NCI-H2196 treated with DMSO at 0.1 percent for 48 hours (cell line): ENCODE results near the gene UBL3.

Experiments
- DNase-seq: peaks from one replicate; lab custom pipeline; 2025; ENCODE audit not compliant: unreplicated experiment; lab: John Stamatoyannopoulos, UW

Gene UBL3

DNA sequence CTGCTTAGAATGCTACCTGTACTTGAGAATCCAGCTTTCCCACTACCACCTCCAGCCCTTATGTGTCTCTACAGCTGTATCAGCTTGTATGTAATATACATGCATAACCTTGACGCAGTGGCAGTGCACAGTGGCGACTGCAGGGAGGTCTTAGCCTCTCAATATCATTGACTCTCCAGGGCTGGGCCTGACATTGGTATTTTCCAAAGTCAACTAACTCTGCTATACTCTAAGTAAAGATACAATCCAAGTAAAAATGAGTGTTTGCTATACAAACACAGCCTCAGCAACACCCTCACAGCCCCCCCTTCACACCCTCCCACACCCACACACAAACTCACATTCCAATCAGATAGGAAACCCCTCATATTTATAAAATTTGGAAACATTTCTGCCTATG is 6.7 kb upstream of the UBL3 start:
- no peak for DNase-seq

DNA sequence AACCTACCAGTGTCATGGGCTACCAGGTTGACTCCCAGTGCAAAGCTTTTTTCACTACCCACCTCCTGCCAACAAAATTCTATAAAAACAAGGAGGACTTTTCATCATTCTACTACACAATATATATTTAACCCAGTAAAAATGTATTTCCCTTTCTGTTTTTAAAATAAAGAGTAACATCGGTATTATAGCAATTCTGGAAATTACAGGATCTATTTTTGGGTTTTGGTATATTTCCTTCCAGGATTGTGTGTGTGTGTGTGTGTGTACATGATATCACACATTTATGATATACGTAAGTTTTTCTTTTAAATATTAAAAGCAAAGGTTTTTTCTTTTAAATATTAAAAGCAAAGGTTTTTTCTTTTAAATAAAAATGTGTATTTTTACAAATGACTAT is 6.0 kb upstream of the UBL3 start:
- no peak for DNase-seq

DNA sequence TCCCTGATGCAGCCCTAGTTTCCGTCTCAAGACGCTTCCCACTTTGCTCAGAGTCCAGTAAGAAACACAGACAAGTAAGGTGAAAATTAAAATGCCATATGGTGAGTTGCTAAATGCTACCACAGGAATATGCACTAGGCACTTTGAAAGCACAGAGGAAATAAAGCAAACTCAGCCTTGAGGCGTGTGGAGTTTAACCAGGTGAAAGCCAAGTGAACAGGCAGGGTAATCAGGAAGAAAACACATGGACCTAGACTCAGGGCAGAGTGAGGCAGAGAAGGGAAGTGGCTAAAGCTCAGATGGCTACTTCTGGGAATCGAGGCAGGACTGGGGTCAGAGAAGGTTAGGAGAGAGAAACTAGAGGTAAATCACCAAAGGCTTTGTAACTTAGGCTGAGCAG is 5.4 kb upstream of the UBL3 start:
- DNase-seq, result no peak

DNA sequence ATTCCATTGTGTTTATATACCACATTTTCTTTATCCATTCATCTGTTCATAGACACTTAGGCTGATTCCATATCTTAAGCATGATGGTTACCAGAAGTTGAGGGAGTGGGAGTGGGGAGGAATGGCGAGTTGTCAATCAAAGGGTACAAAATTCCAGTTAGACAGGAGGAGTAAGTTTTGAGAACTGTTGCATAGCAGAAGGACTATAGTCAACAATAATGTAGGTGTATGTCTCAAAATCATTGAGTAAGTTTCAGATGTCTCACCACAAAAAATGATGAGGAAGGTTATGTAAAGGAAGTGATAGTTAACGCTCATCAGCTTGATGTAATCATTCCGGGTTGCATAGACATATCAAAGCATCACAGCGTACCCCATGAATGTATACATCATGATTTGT is 4.6 kb upstream of the UBL3 start:
- no peak for DNase-seq

DNA sequence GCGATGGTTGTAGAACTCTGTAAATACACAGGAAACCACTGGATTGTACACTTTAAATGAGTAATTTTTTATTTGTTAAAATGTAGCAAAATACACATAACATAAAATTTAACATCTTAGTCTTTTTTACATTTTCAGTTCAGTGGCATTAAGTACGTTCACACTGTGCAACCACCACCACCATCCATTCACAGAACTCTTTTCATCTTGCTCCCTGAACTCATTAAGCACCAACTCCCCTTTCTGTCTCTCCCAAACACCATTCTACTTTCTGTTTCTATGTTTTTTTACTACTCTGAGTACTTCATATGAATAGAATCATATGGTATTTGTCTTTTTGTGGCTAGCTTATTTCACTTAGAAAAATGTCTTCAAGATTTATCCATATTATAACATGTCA is 2.7 kb upstream of the UBL3 start:
- DNase-seq, result no peak

GRCh38 chr13:29852472-29853054 is 2.1 kb upstream of the UBL3 start:
- DNase-seq, result no peak

DNA sequence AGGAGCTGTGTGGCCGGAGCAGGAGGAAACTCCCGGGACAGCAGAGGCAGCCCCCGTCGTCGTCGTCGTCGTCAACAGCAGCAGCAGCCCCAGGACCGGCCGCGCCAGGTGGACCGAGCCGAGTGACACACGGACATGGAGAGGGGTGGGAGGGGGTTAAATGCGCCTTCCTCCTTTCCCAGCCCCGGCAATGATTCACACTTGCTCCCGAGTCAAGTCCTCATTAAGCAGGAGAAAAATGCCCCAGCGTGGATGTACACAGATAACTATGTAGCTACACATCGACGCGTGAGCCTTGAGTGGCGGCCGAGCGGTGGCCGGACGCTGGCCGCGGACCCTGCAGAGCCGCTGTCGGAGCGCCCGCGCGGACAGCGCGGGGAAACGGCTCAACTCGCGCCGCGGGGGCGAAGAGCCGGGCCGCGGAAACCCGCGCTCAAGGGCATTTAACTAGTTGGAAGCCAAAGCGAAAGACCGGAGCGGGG is 645 bp downstream of the UBL3 start:
- DNase-seq, result no peak

DNA sequence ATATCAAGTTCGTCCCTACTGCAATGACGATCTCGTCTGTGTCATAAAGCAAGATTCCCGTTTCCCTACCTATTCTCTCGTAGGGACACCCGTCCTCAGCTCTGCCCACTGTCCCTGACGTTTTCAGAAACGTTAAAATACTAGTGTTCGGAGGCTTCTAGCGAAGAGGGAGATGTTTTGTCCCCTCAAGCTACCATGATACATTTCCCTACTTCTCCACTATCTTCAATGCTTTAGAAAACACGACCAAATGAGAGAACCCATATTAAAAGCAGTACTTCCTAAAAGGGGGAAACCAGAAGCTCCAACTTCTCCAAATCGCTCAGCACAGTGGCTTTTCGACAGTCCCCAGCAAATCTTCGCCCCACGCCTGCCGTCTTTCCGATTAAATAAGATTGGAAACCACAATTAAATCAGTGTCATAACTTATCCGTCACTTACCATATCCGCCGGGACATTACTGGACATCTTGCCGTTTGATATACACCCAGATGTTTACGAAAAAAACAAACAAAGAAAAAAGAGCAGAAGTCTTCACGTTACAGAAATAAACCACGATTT is 1.3 kb downstream of the UBL3 start:
- no peak for DNase-seq

DNA sequence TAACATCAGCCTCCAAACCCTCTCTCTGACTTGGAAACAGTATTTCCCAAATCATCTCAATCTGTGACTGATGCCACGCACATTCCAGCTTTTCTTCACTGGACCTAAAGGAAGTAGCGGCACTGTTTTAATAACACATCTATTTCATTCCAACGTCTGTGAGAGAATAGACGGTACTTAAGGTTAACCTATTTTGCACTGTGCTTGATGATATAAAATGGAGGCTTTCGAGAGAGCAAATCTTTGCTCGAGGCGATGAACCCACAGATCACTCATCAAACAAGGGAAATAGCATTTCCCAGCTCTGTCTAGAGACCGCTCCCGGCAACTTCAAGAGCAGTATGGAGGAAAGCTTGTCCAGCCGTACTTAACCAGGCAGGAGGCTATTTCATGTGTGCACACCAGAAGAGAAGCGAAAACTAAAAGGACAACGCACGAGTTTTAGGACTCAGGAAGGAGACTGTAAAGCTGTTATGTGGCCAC is 2.9 kb downstream of the UBL3 start:
- no peak for DNase-seq

DNA sequence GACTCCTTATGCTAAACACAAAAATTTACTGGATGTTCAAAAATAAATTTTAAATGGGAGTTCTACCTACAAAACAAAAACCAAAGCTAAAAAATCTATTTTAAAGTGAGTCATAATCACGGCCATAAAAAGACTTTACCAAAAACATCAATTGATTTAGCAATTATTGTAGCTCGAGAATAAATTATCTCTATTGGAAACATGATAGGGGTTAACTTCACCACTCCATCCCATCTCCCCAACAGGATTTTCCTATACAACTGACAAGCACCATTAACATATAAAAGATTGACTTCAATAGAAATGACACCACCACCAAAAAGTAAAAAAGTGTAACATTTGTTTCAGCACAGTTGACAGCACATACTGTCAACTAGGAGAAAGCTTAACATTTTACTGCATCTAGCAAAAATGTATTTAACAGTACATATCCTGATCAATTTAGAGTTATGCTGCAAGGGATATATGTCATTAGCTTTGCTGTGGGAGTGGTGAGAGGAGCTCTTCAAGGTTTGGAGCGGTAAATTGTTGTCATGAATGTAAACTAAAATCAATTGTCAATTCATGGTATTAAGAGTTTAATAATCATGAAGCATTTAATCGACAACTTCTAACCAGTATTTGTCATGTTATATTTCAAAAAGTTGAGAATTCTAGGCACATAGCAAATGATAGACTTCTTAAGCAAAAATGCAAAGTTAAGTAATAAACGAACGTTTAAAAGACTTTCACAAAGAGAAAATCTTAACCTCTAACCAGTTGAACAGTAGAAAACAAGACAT is 3.8 kb downstream of the UBL3 start:
- DNase-seq, result no peak

DNA sequence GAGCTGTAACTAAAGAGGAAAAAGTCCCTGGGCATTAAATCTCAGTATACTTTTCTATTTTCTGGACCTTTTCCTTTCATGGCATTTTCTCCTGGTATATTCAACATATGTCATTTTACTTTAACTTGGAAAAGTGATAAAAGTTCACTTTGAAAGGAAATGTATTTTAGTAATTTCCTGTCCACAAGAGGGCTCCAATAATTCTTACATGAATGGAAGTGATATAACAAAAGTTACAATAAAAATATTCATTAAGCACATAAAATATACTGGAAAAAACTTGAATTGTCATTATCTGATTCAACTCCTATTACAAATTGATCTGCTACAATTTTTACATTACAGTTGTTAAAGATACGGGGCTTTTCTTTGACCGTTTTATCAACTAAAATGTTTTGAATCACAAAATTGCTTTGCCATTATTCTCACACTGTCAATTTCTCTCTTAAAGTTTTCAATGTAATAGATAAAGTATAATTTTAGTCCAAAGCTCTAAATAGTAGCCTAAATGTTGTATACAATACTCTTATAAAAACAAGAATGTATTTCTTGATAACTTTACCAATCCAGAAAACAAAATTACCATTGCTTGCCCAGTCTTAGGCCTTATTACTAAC is 4.9 kb downstream of the UBL3 start:
- DNase-seq, result no peak

GRCh38 chr13:29844441-29844840 is 6.0 kb downstream of the UBL3 start:
- DNase-seq, result no peak

GRCh38 chr13:29840585-29840984 is 9.8 kb downstream of the UBL3 start:
- no peak for DNase-seq

GRCh38 chr13:29835280-29836061 is 14.9 kb downstream of the UBL3 start:
- DNase-seq, result no peak

DNA sequence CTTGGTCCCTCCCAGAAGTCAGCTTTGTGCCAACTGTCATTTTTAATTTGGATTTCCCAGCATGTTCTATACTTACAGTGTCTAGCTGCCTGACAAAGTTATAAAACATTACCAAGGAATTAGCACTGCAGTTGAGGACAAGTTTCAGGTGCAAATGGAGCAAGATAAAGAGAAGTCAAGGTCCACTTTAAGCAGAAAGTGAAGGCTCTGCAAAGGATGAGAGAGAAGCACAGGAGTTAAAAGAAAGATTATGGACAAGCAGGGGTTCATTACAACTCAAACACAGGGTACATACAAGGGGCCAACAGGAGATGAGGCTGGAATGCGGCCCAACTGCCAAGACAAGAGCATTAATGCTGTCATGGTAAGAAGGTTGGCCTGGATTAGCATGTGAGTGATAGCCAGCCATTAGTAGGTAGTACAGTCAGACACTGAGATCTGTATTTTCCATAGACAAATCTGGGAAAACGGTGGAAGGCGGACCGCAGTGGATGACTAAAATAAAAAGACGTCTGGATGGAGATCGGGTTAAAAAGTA is 17.6 kb downstream of the UBL3 start:
- DNase-seq, result no peak

DNA sequence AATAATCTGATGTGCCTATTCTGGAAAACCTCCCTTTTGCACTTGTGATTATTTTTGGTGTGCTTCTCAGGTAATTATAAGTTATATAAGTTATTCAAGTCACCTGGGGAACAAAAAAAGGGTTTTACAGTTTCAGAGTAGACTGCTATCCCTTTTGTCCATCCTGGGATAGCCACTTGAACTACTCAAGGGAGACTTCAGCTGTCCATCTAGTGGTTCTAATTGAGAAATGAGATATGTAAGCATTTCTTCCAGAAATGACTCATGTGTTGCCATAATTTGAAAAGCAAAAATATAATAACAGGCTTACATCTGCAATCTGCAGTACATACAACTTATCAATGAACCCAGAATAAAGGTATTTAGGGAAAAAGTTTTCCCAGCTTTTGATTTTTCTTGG is 20.4 kb downstream of the UBL3 start:
- DNase-seq, result no peak

GRCh38 chr13:29819143-29819542 is 31.3 kb downstream of the UBL3 start:
- DNase-seq, result no peak

DNA sequence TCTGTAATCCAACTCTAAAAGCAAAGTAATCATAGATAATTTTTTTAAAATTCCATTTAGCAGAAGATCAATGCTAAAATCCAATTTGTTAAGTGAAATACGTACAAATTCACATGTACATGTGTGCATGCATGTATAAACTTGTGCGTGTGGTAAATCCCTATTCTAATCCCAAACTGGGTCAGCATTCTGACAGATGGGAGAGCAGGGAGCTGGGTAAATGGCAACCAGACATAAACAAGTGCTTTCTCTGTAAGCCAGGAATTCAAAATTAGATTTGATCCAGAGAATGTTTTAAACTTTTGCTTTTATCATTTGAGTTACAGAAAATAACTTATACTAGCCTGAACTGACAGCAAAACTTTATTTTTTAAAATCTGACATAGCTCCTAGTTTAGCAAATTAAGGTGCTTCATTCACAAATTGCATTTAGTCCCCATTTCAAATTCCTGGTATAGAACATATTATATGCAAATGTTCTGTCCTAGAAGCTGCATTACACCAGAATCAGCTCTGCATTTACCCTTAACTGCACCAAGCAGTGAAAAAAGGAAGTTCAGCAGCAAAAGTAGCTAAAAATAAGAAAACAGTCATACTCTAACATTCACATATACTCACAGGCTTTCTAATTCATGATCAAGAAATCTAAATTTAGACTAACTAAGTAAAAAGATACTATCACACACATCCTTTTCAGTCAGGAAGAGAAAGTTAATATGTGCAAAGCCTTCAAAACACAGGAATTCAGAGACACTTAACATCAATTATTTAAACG is 32.6 kb downstream of the UBL3 start:
- DNase-seq, result no peak

GRCh38 chr13:29816715-29817114 is 33.7 kb downstream of the UBL3 start:
- DNase-seq, result no peak

GRCh38 chr13:29815336-29815735 is 35.1 kb downstream of the UBL3 start:
- DNase-seq, result no peak
